ENCODE measurements around the gene MEG3.

The MEG3 gene

GRCh38 chr14:100891501-100892445, 65.9 kb downstream of the MEG3 start:
- no peak for TF ChIP-seq CTCF (conservative IDR thresholded peaks at IDR 0.05; ENCODE audit: control insufficient read depth, insufficient read depth, low read depth, low read length)
- H3K4me3 ChIP-seq (ENCODE audit: control insufficient read depth, low read depth, low read length), result no peak overlapping the region
- no peak for DNase-seq (ENCODE audit: low read depth)

GRCh38 chr14:100892496-100893227, 66.7 kb downstream of the MEG3 start:
- TF ChIP-seq CTCF (conservative IDR thresholded peaks at IDR 0.05; ENCODE audit: control insufficient read depth, insufficient read depth, low read depth, low read length), result no peak
- no peak overlapping the region for H3K4me3 ChIP-seq (ENCODE audit: control insufficient read depth, low read depth, low read length)
- DNase-seq (ENCODE audit: low read depth), result no peak

GRCh38 chr14:100893228-100893601, 67.3 kb downstream of the MEG3 start:
- TF ChIP-seq CTCF (conservative IDR thresholded peaks at IDR 0.05; ENCODE audit: control insufficient read depth, insufficient read depth, low read depth, low read length), result no peak
- H3K4me3 ChIP-seq (ENCODE audit: control insufficient read depth, low read depth, low read length), result no peak overlapping the region
- no peak for DNase-seq (ENCODE audit: low read depth)

- TF ChIP-seq CTCF (conservative IDR thresholded peaks at IDR 0.05; ENCODE audit: control insufficient read depth, insufficient read depth, low read depth, low read length), result no peak
- H3K4me3 ChIP-seq (ENCODE audit: control insufficient read depth, low read depth, low read length), result no peak overlapping the region
- DNase-seq (ENCODE audit: low read depth), result no peak
These were observed 67.8 kb downstream of the MEG3 start for GRCh38 chr14:100893760-100894159.

GRCh38 chr14:100894416-100894815, 68.5 kb downstream of the MEG3 start:
- no peak for TF ChIP-seq CTCF (conservative IDR thresholded peaks at IDR 0.05; ENCODE audit: control insufficient read depth, insufficient read depth, low read depth, low read length)
- no peak overlapping the region for H3K4me3 ChIP-seq (ENCODE audit: control insufficient read depth, low read depth, low read length)
- no peak for DNase-seq (ENCODE audit: low read depth)

- TF ChIP-seq CTCF (conservative IDR thresholded peaks at IDR 0.05; ENCODE audit: control insufficient read depth, insufficient read depth, low read depth, low read length), result no peak
- no peak overlapping the region for H3K4me3 ChIP-seq (ENCODE audit: control insufficient read depth, low read depth, low read length)
- no peak for DNase-seq (ENCODE audit: low read depth)
These were observed 69.5 kb downstream of the MEG3 start for GRCh38 chr14:100895411-100895810.

All from fibroblast of mammary gland (primary cell).